GM10266 (cell line): Measurements from ENCODE around the gene CEP135.

ENCODE experiments used
- DNase-seq: peaks from one replicate; pipeline ENCODE4 v3.0.0; 2012; ENCODE audit errors: extremely low spot score
- CTCF ChIP-seq: IDR thresholded peaks from 2 replicates; pipeline ENCODE4 v1.5.1; 2012; ENCODE audit warnings: mild to moderate bottlenecking, low read depth; ENCODE audit not compliant: control insufficient read depth, insufficient read depth; ENCODE audit errors: missing control alignments

CEP135 gene

GRCh38 chr4:56007154-56007553 is 58.4 kb downstream of the CEP135 start:
- no peak for DNase-seq
- TF ChIP-seq CTCF, result no peak

GRCh38 chr4:56008206-56008605 is 59.5 kb downstream of the CEP135 start:
- no peak for DNase-seq

GRCh38 chr4:56026596-56026995 is 77.9 kb downstream of the CEP135 start:
- no peak for DNase-seq
- no peak for TF ChIP-seq CTCF

More at GRCh38 chr4:56008206-56008605, 59.5 kb downstream of the CEP135 start:
- no peak for TF ChIP-seq CTCF

- TF ChIP-seq CTCF, result no peak
- DNase-seq, result no peak
Measured at GRCh38 chr4:56028165-56028564, 79.4 kb downstream of the CEP135 start.

- DNase-seq, result no peak
- TF ChIP-seq CTCF, result no peak
Measured at GRCh38 chr4:56038487-56039162, 89.9 kb downstream of the CEP135 start.

- DNase-seq, result no peak
- no peak for TF ChIP-seq CTCF
Measured at GRCh38 chr4:56040842-56041241, 92.1 kb downstream of the CEP135 start.

- TF ChIP-seq CTCF, result no peak
- no peak for DNase-seq
Measured at GRCh38 chr4:56042225-56042624, 93.5 kb downstream of the CEP135 start.
